CD8-positive, alpha-beta memory T cell (primary cell): ENCODE results near the gene SPSB4. TPM values are rescaled to one million over a fixed set of nuclear protein-coding genes. Genes with fewer than 3 reads are reported as not detected.

Experiments
- CTCF ChIA-PET: fragments of 350-600 bp; sonication (Branson Sonifier 250); formaldehyde crosslinking; loops from one replicate; lab custom pipeline; 2021; ENCODE audit warnings: antibody characterized with exemption; lab: Charles Lee
- POLR2A ChIA-PET: fragments of 350-600 bp; sonication (Branson Sonifier 250); formaldehyde crosslinking; loops from one replicate; lab custom pipeline; 2021; ENCODE audit warnings: antibody characterized with exemption; lab: Charles Lee
- DNase-seq, 5 donors: peaks; one replicate each; pipeline versions ENCODE4 v3.0.0 to v3.0.0-alpha.2; 2020 to 2022; ENCODE audit warnings: mixed read lengths in 1 of 5
- H3K27ac ChIP-seq: one replicate; pipeline ENCODE4 v1.7.0; 2013; ENCODE audit warnings: low read depth, mild to moderate bottlenecking, low read length, moderate library complexity
- H3K27me3 ChIP-seq: 2 replicates; pipeline ENCODE4 v1.7.0; 2013; ENCODE audit warnings: low read length, mild to moderate bottlenecking; ENCODE audit not compliant: insufficient read depth, poor library complexity, severe bottlenecking
- H3K36me3 ChIP-seq: 2 replicates; pipeline ENCODE4 v1.7.0; 2013; ENCODE audit warnings: mild to moderate bottlenecking, low read length, moderate library complexity; ENCODE audit not compliant: insufficient read depth
- H3K4me1 ChIP-seq: 2 replicates; pipeline ENCODE4 v1.7.0; 2013; ENCODE audit warnings: mild to moderate bottlenecking, low read length, moderate library complexity; ENCODE audit not compliant: insufficient read depth
- H3K4me3 ChIP-seq: 2 replicates; pipeline ENCODE4 v1.7.0; 2013; ENCODE audit warnings: mild to moderate bottlenecking, low read length
- H3K9me3 ChIP-seq: 2 replicates; pipeline ENCODE4 v1.7.0; 2013; ENCODE audit warnings: mild to moderate bottlenecking, low read length
- H3K27ac Mint-ChIP-seq, 8 donors: one replicate each; pipeline ENCODE4 v1.8.0; 2020 to 2021; ENCODE audit warnings: mixed read lengths in 8 of 8, mild to moderate bottlenecking in 6 of 8, inconsistent platforms in 3 of 8, moderate library complexity in 3 of 8
- H3K27me3 Mint-ChIP-seq, 2 donors: one replicate each; pipeline ENCODE4 v1.8.0; 2020 to 2021; ENCODE audit warnings: mixed read lengths in 2 of 2, mild to moderate bottlenecking in 1 of 2, moderate library complexity in 1 of 2
- H3K36me3 Mint-ChIP-seq, 3 donors: one replicate each; pipeline ENCODE4 v1.8.0; 2020 to 2021; ENCODE audit warnings: mixed read lengths in 3 of 3, inconsistent platforms in 1 of 3, mild to moderate bottlenecking in 1 of 3
- H3K4me1 Mint-ChIP-seq, 3 donors: one replicate each; pipeline ENCODE4 v1.8.0; 2020 to 2021; ENCODE audit warnings: mixed read lengths in 3 of 3, inconsistent platforms in 1 of 3, mild to moderate bottlenecking in 1 of 3
- H3K4me3 Mint-ChIP-seq, 7 donors: one replicate each; pipeline ENCODE4 v1.8.0; 2020 to 2021; ENCODE audit warnings: mixed read lengths in 7 of 7, mild to moderate bottlenecking in 6 of 7, moderate library complexity in 4 of 7, inconsistent platforms in 2 of 7
- H3K9me3 Mint-ChIP-seq, 5 donors: one replicate each; pipeline ENCODE4 v1.8.0; 2020 to 2022; ENCODE audit warnings: mixed read lengths in 5 of 5, mild to moderate bottlenecking in 3 of 5, moderate library complexity in 2 of 5, inconsistent platforms in 1 of 5
- polyA plus RNA-seq: library from polyadenylated mRNA; unstranded; fragments of 300-500 nt; fragmentation: Illumina TruSeq; gene quantifications from one replicate; pipeline ENCODE4 v1.2.3, GENCODE V29; 2021
- total RNA-seq, 2 experiments: library from RNA; stranded (reverse); gene quantifications; one replicate each; pipeline ENCODE4 v1.2.3, GENCODE V29; 2021

SPSB4 gene
- not detected for total RNA-seq
- not detected for polyA plus RNA-seq

DNA sequence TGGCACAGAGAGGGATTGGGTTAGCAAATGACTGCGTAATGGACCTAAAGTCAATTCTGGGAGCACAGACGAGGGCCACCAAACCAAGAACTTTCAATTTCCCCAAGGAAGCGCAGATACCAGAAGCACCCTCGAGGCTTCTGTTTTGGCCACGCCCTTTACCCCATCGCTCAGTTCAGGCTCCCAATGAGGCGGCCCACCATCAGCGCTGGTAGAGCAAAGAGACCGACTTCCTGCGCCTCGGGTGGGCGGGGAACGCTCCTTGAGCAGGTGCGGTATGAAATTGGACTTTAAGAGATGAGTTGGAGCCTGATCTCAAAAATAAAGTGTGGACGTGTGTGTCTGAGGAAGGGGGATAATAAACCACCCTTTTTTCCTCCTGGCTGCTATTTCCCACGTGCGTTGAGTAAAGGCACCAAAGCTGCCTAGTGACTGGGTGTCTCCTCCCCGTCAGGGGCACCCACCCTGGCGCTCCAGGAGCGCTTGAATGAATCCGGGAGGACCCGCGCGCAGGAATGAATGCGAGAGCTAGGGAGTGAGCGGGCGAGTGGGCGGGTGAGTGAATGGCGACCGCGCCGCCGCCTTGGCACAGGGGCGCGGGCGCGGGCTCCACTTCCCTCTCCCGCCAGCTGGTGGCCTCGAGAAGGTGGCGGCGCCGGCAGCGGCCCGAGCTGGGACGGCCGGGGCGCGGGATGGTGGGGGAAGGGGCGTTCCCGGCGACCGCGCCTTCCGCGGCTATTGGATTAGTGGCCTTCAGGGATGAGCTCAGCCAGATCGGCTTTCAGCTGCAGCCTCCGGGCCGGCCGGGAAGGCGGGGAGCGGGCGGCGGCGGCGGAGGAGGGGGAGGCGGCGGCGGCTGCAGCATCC lies at the start of gene SPSB4:
TSS of gene SPSB4 (plus strand) at position 772 of the 867 bp plus-strand sequence. CDS start 14,758 bp downstream, outside the sequence.
- H3K36me3 Mint-ChIP-seq, result peaks cover 0 to 2% (median 0%) of the 10 kb centered on the region in 3 donors
- H3K9me3 ChIP-seq, result no peaks in the 10 kb centered on the region
- no peak within 1 kb of the TSS for H3K27ac ChIP-seq
- peaks cover 0 to 3% (median 0%) of the 10 kb centered on the region in 5 donors for H3K9me3 Mint-ChIP-seq
- peaks cover 8 to 21% (median 14%) of the 10 kb centered on the region in 3 donors for H3K4me1 Mint-ChIP-seq
- ChIA-PET POLR2A (no interaction called here), CTCF (no interaction called here)
- no peak for DNase-seq
- H3K36me3 ChIP-seq, result no peaks in the 10 kb centered on the region
- no peaks in the 10 kb centered on the region for H3K27me3 ChIP-seq
- H3K27ac Mint-ChIP-seq, result peak within 1 kb of the TSS in 1 of 8 donors; percentile 14
- H3K4me3 ChIP-seq, result no peak within 1 kb of the TSS
- peak within 1 kb of the TSS in 6 of 7 donors; percentile 53 to 83 (median 68) for H3K4me3 Mint-ChIP-seq
- peaks cover 38 to 78% of the 10 kb centered on the region in 2 donors for H3K27me3 Mint-ChIP-seq
- no peaks in the 10 kb centered on the region for H3K4me1 ChIP-seq

DNA sequence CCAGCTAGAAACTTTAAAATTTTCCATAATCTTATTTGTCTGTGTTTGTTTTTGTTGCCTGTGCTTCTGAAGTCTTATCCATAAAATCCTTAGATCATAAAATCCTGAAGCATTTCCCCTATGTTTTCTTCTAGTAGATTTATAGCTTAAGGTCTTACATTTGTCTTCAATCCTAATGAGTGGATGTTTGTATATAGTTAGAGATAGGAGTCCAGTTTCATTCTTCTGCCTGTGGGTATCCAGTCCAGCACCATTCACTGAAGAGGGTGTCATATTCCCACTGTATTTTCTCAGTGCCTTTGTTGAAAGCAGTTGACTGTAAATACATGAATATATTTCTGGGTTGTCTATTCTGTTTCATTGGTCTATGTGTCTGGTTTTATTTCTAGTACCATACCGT lies 44.8 kb upstream of the SPSB4 start:
- H3K9me3 ChIP-seq, result no peaks in the 10 kb centered on the region
- no peak overlapping the region for H3K4me3 ChIP-seq
- DNase-seq, result no peak
- Mint-ChIP-seq H3K4me3 (no peak overlapping the region), H3K4me1 (peaks cover 1 to 5% (median 1%) of the 10 kb centered on the region in 3 donors), H3K9me3 (no peaks in the 10 kb centered on the region), H3K27ac (no peak overlapping the region), H3K27me3 (peaks cover 13 to 56% of the 10 kb centered on the region in 2 donors), H3K36me3 (no peaks in the 10 kb centered on the region)
- H3K36me3 ChIP-seq, result no peaks in the 10 kb centered on the region
- ChIA-PET CTCF (no interaction called here), POLR2A (interaction anchor here (1.0 kb wide), 1 partner anchor 11 kb away, joined by 3 read pairs; no protein-coding TSS in a partner anchor)
- H3K4me1 ChIP-seq, result no peaks in the 10 kb centered on the region
- peaks cover 5% of the 10 kb centered on the region for H3K27me3 ChIP-seq
- no peak overlapping the region for H3K27ac ChIP-seq

DNA sequence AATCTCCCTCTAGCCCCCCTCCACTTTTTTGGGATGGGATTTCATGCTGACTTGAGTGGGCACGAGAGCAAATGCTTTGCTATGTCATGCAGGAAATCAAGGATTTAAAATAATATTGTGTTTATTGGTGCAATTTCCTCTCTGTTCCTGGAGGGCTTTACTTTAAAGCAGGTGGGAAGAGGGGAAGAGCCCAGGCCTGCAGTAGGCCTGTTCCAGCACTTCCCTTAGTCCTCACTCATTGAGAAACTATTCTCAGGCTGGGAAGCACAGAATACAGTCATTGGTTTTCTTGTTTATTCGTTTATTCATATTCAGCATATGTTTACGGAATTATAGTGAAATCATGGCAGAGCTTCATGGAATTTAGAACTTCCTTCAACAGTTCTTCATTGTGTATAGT lies 41.7 kb upstream of the SPSB4 start:
- no peak overlapping the region for H3K27ac ChIP-seq
- Mint-ChIP-seq H3K9me3 (no peaks in the 10 kb centered on the region), H3K27me3 (peaks cover 14 to 65% of the 10 kb centered on the region in 2 donors), H3K36me3 (no peaks in the 10 kb centered on the region), H3K4me3 (no peak overlapping the region), H3K27ac (no peak overlapping the region), H3K4me1 (peaks cover 4 to 8% (median 5%) of the 10 kb centered on the region in 3 donors)
- DNase-seq, result no peak
- no peaks in the 10 kb centered on the region for H3K4me1 ChIP-seq
- ChIA-PET POLR2A (no interaction called here), CTCF (interaction anchor here (0.9 to 1.2 kb wide), 3 partner anchors 10 to 184 kb away, joined by 3 to 4 read pairs (median 4); no protein-coding TSS in a partner anchor)
- no peaks in the 10 kb centered on the region for H3K36me3 ChIP-seq
- H3K9me3 ChIP-seq, result no peaks in the 10 kb centered on the region
- H3K27me3 ChIP-seq, result peaks cover 5% of the 10 kb centered on the region
- no peak overlapping the region for H3K4me3 ChIP-seq

DNA sequence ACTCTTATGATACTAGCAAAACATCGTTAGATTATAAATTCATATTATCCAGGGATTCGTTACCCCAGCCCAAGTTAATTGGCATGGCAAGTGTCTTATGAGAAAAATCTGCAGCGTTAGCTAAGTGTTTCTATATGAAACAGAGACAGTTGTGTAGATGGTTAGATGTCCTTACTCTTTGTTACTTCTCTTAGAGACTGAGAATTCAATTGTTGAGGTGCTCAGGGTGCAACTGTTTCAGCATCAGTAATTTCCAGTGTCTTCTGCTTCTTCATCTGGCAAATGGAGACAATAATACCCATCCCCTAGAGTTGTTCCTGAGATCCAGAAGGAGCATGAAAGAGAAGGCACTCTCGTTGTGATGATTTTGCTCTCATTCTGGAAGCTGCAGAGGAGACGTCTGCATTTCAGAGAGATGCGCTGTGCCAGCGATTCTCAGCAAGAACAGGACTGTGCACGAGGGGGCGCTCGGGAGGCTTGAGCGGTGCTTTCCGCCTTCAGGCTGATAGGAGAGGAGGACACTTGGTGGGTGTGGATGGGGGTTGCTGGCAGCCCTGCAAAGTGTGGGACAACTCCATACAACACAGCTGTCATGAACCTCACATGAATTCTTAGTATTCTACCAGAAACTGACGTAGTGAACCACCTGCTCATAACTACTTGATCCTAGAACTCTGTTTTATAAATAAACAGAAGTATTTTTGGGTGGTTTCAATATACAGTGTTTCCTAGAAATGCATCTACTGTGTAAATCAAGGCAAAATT lies 39.7 kb upstream of the SPSB4 start:
- Histone ChIP-seq H3K36me3 (no peaks in the 10 kb centered on the region), H3K4me3 (no peak overlapping the region), H3K9me3 (no peaks in the 10 kb centered on the region), H3K27ac (no peak overlapping the region), H3K4me1 (no peaks in the 10 kb centered on the region), H3K27me3 (peaks cover 5% of the 10 kb centered on the region)
- peak; percentile 55 to 77 (median 58) for DNase-seq
- Mint-ChIP-seq H3K9me3 (no peaks in the 10 kb centered on the region), H3K4me1 (peaks cover 5 to 13% (median 7%) of the 10 kb centered on the region in 3 donors), H3K27ac (peak overlapping the region in 1 of 8 donors; percentile 74), H3K4me3 (no peak overlapping the region), H3K36me3 (no peaks in the 10 kb centered on the region), H3K27me3 (peaks cover 12 to 55% of the 10 kb centered on the region in 2 donors)
- CTCF ChIA-PET, result interaction anchor here (1.1 to 2.1 kb wide), 6 partner anchors 9 to 173 kb away, joined by 3 to 6 read pairs (median 4); no protein-coding TSS in a partner anchor
- POLR2A ChIA-PET, result no interaction called here

DNA sequence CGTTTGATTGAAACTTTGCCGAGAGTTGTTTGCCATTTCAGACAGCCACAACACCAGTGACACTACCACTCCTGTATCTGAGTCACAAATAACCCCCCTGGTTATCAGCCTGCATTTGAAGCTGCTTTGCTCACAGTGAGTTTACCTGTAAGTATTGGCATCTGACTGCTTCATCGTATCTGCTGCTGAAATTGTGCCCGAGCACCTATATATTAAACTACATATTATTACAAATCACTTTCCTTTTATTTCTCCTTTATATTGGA lies 39.2 kb upstream of the SPSB4 start:
- Histone ChIP-seq H3K4me1 (no peaks in the 10 kb centered on the region), H3K9me3 (no peaks in the 10 kb centered on the region), H3K4me3 (no peak overlapping the region), H3K36me3 (no peaks in the 10 kb centered on the region), H3K27me3 (peaks cover 5% of the 10 kb centered on the region), H3K27ac (no peak overlapping the region)
- Mint-ChIP-seq H3K27me3 (peaks cover 12 to 50% of the 10 kb centered on the region in 2 donors), H3K36me3 (no peaks in the 10 kb centered on the region), H3K4me3 (no peak overlapping the region), H3K9me3 (no peaks in the 10 kb centered on the region), H3K4me1 (peaks cover 5 to 18% (median 9%) of the 10 kb centered on the region in 3 donors), H3K27ac (no peak overlapping the region)
- no peak for DNase-seq
- POLR2A ChIA-PET, result no interaction called here
- CTCF ChIA-PET, result interaction anchor here (1.0 to 2.1 kb wide), 5 partner anchors 8 to 173 kb away, joined by 3 to 6 read pairs (median 4); no protein-coding TSS in a partner anchor

DNA sequence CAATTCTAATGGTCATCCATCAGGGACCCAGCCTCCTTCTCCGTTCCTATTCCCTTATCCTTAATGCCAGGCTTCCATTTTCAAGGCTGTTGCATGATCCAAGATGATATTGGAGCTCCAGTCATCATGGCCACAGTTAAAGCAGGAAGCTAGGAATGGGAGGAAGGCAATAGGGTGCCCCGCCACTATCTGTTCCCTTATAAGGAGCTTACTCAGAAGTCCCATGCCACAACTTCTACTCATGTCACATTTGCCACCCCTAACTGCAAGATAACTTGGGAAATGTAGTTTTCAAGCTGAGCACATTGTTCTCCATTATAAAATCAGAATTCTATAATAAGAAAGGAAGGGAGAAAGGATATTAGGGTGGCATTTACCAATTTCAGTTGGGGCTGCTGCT lies 38.6 kb upstream of the SPSB4 start:
- H3K4me1 ChIP-seq, result no peaks in the 10 kb centered on the region
- ChIA-PET CTCF (interaction anchor here (1.0 to 1.7 kb wide), 2 partner anchors 90 to 93 kb away, joined by 3 to 5 read pairs; no protein-coding TSS in a partner anchor), POLR2A (no interaction called here)
- no peak for DNase-seq
- peaks cover 9 to 43% of the 10 kb centered on the region in 2 donors for H3K27me3 Mint-ChIP-seq
- no peaks in the 10 kb centered on the region for H3K36me3 ChIP-seq
- no peak overlapping the region for H3K4me3 Mint-ChIP-seq
- H3K27ac ChIP-seq, result no peak overlapping the region
- H3K9me3 Mint-ChIP-seq, result no peaks in the 10 kb centered on the region
- peaks cover 10 to 24% (median 14%) of the 10 kb centered on the region in 3 donors for H3K4me1 Mint-ChIP-seq
- no peaks in the 10 kb centered on the region for H3K9me3 ChIP-seq
- H3K27ac Mint-ChIP-seq, result no peak overlapping the region
- H3K27me3 ChIP-seq, result peaks cover 5% of the 10 kb centered on the region
- H3K4me3 ChIP-seq, result no peak overlapping the region
- H3K36me3 Mint-ChIP-seq, result no peaks in the 10 kb centered on the region

DNA sequence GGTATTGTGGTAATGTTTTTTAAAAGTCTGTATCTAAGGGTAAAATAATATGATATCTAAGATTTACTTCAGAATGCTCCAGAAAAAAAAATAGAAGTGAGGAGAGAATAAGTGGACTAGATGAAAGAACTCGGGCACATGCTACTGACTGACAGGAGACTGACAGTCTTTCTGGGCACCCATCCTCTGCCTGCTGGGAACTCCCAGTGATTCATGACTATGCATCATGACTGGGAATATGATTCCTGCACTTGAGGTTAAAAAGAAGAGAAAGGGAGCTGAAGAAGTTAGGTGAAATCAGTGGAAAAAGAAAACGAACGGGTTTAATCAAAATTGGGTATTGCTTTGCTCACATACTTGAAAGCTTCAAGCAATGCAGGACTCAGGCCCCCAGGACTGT lies 35.7 kb upstream of the SPSB4 start:
- H3K4me3 Mint-ChIP-seq, result no peak overlapping the region
- peaks cover 14 to 36% (median 22%) of the 10 kb centered on the region in 3 donors for H3K4me1 Mint-ChIP-seq
- POLR2A ChIA-PET, result no interaction called here
- peaks cover 4% of the 10 kb centered on the region for H3K4me1 ChIP-seq
- H3K36me3 ChIP-seq, result no peaks in the 10 kb centered on the region
- CTCF ChIA-PET, result interaction anchor here (1.9 kb wide), 1 partner anchor 15 kb away, joined by 7 read pairs; no protein-coding TSS in a partner anchor
- H3K36me3 Mint-ChIP-seq, result no peaks in the 10 kb centered on the region
- peaks cover 3 to 15% of the 10 kb centered on the region in 2 donors for H3K27me3 Mint-ChIP-seq
- no peak overlapping the region for H3K27ac Mint-ChIP-seq
- no peak for DNase-seq
- no peak overlapping the region for H3K27ac ChIP-seq
- no peak overlapping the region for H3K4me3 ChIP-seq
- H3K9me3 ChIP-seq, result no peaks in the 10 kb centered on the region
- no peaks in the 10 kb centered on the region for H3K27me3 ChIP-seq
- H3K9me3 Mint-ChIP-seq, result no peaks in the 10 kb centered on the region
